Measurements from ENCODE around the gene ACCSL.

ACCSL gene

DNA sequence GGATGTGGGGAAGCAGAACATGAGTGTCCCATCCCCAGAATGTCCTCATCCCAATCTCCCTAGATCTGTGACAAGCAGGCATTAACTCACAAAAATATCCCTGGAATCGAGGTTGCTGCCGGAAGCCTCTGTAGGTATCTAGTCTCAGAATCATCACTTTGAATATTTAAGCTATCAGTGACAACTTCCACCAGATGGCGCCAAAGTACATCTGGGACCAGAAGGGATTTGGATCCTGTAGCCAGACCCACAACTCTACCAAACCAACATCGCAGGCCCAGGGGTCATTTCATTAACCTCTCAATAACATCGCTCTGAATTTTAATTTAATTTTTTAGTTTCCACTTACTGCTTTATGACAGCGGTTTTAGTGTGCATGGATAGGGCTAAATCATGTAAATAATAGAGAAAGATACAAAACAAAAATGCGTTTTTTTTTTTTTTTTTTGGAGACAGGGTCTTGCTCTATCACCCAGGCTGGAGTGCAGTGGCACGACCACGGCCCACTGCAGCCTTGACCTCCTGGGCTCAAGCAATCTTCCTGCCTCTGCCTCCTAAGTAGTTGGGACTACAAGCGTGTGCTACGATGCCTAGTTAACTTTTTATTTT, 46.6 kb downstream of the ACCSL start:
- H3K36me3 ChIP-seq (ENCODE audit: low read depth): peaks cover 1% of the 10 kb centered on the region
- H3K9me3 ChIP-seq (ENCODE audit: severe bottlenecking): no peaks in the 10 kb centered on the region
- DNase-seq (ENCODE audit: low spot score) (peak; percentile 73), ATAC-seq (ENCODE audit: low read depth) (peak; percentile 40; the same call in 1 of the 3 replicates)
- TF ChIP-seq, protein P1, sequence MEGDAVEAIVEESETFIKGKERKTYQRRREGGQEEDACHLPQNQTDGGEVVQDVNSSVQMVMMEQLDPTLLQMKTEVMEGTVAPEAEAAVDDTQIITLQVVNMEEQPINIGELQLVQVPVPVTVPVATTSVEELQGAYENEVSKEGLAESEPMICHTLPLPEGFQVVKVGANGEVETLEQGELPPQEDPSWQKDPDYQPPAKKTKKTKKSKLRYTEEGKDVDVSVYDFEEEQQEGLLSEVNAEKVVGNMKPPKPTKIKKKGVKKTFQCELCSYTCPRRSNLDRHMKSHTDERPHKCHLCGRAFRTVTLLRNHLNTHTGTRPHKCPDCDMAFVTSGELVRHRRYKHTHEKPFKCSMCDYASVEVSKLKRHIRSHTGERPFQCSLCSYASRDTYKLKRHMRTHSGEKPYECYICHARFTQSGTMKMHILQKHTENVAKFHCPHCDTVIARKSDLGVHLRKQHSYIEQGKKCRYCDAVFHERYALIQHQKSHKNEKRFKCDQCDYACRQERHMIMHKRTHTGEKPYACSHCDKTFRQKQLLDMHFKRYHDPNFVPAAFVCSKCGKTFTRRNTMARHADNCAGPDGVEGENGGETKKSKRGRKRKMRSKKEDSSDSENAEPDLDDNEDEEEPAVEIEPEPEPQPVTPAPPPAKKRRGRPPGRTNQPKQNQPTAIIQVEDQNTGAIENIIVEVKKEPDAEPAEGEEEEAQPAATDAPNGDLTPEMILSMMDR (IDR thresholded peaks at IDR 0.05; ENCODE audit: poor library complexity, severe bottlenecking): peak; percentile 82
- no peaks in the 10 kb centered on the region for H3K27me3 ChIP-seq (ENCODE audit: insufficient read depth, poor library complexity, severe bottlenecking)
- peaks cover 16% of the 10 kb centered on the region for H3K4me1 ChIP-seq (ENCODE audit: insufficient read depth, poor library complexity, severe bottlenecking)
- no peak overlapping the region for H3K4me3 ChIP-seq (ENCODE audit: severe bottlenecking)
- no peak overlapping the region for H3K27ac ChIP-seq (ENCODE audit: poor library complexity, severe bottlenecking)

DNA sequence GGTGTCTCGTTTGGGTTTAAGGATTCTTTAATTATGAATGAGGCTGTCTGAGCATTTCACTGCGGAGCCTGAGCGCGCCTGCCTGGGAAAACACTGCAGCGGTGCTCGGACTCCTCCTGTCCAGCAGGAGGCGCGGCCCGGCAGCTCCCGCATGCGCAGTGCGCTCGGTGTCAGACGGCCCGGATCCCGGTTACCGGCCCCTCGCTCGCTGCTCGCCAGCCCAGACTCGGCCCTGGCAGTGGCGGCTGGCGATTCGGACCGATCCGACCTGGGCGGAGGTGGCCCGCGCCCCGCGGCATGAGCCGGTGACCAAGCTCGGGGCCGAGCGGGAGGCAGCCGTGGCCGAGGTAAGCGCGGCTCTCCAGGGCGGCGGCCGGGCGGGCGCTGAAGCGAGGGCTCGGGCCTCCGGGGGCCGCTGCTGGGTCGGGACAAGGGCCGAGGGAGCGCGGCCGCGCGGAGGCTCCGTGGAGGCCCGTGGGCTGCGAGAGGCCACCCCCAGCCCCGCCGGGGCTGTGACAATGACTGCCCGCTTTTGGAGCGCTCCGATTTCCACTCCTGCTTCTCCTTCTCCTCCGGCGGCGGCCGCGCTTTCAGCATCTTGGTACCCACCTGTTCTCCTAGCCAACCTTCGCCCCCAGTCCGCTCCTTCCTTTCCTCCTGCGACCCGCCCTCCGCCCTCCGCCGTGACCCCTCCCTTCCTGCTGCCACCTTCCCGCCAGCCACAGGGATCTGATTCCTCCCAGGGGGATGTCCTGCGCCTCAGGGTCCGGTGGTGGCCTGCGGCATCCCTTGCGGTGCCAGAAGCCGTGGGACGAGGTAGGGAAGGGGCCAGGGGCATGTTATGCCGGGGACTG, 48.0 kb downstream of the ACCSL start, which contains the start of gene EXT2:
Gene EXT2, plus strand, starts transcription at position 173 of the 854 bp plus-strand sequence. CDS start 12,035 bp downstream, outside the sequence.
- TF ChIP-seq, protein P1 (IDR thresholded peaks at IDR 0.05; ENCODE audit: poor library complexity, severe bottlenecking): peak; percentile 92
- Histone ChIP-seq H3K36me3 (ENCODE audit: low read depth) (peaks cover 10% of the 10 kb centered on the region), H3K9me3 (ENCODE audit: severe bottlenecking) (no peaks in the 10 kb centered on the region), H3K4me1 (ENCODE audit: insufficient read depth, poor library complexity, severe bottlenecking) (peaks cover 16% of the 10 kb centered on the region), H3K27ac (ENCODE audit: poor library complexity, severe bottlenecking) (peak within 1 kb of the TSS; percentile 91), H3K27me3 (ENCODE audit: insufficient read depth, poor library complexity, severe bottlenecking) (no peaks in the 10 kb centered on the region), H3K4me3 (ENCODE audit: severe bottlenecking) (peak within 1 kb of the TSS; percentile 96)
- ATAC-seq (ENCODE audit: low read depth) (peak; percentile 76), DNase-seq (ENCODE audit: low spot score) (peak; percentile 80)

GRCh38 chr11:44096360-44097185, 48.8 kb downstream of the ACCSL start:
- TF ChIP-seq, protein P1 (IDR thresholded peaks at IDR 0.05; ENCODE audit: poor library complexity, severe bottlenecking): no peak
- peak overlapping the region; percentile 91 for H3K27ac ChIP-seq (ENCODE audit: poor library complexity, severe bottlenecking)

DNA sequence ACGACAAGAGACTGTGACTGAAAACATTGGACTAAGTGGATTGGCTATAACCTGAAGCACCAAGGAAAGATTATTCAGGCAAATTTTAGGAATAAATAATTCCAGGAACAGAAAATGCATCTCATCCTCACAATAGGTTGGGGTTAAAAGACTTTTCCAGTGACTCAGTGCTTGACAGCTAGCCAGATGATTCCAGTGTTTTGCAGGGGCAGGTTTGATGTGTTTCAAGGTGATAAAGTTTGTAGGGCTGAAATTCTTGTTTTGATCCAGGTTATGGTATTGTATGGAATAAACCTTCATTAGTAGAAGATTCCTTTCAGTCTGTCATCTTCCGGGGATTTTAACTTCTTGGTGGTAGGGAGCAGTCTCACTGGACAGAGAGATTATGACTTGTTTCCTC, 50.0 kb downstream of the ACCSL start:
- Histone ChIP-seq H3K4me1 (ENCODE audit: insufficient read depth, poor library complexity, severe bottlenecking) (peaks cover 16% of the 10 kb centered on the region), H3K27me3 (ENCODE audit: insufficient read depth, poor library complexity, severe bottlenecking) (no peaks in the 10 kb centered on the region), H3K4me3 (ENCODE audit: severe bottlenecking) (no peak overlapping the region), H3K27ac (ENCODE audit: poor library complexity, severe bottlenecking) (peak overlapping the region; percentile 91), H3K9me3 (ENCODE audit: severe bottlenecking) (no peaks in the 10 kb centered on the region), H3K36me3 (ENCODE audit: low read depth) (peaks cover 10% of the 10 kb centered on the region)
- DNase-seq (ENCODE audit: low spot score) (no peak), ATAC-seq (ENCODE audit: low read depth) (peak; percentile 31; the same call in 1 of the 3 replicates)
- TF ChIP-seq, protein P1 (IDR thresholded peaks at IDR 0.05; ENCODE audit: poor library complexity, severe bottlenecking): no peak

More at GRCh38 chr11:44096360-44097185, 48.8 kb downstream of the ACCSL start:
- H3K9me3 ChIP-seq (ENCODE audit: severe bottlenecking): no peaks in the 10 kb centered on the region
- peak; percentile 72 for ATAC-seq (ENCODE audit: low read depth)
- peaks cover 10% of the 10 kb centered on the region for H3K36me3 ChIP-seq (ENCODE audit: low read depth)
- no peaks in the 10 kb centered on the region for H3K27me3 ChIP-seq (ENCODE audit: insufficient read depth, poor library complexity, severe bottlenecking)
- peaks cover 16% of the 10 kb centered on the region for H3K4me1 ChIP-seq (ENCODE audit: insufficient read depth, poor library complexity, severe bottlenecking)
- no peak for DNase-seq (ENCODE audit: low spot score)
- H3K4me3 ChIP-seq (ENCODE audit: severe bottlenecking): peak overlapping the region; percentile 96

Data from RWPE2 (cell line).